Esophagus muscularis mucosa (tissue), 4 donors: ENCODE data around the gene B3GNT5. TPM values are rescaled to one million over a fixed set of nuclear protein-coding genes. Genes with fewer than 3 reads are reported as not detected.

Experiments
- DNase-seq: peaks from one replicate; pipeline ENCODE4 v3.0.0-alpha.2; 2017; ENCODE audit errors: extremely low spot score
- H3K27ac ChIP-seq, 4 donors: fragments of 200-600 bp; sonication (generic); replicated peaks in 1 of 4; 1 replicate in 3 of 4; 2 replicates in 1 of 4; pipeline ENCODE4 v1.5.1; 2016 to 2019; ENCODE audit warnings: mild to moderate bottlenecking in 1 of 4
- H3K27me3 ChIP-seq, 4 donors: fragments of 200-600 bp; sonication (generic); one replicate each; pipeline versions ENCODE4 v1.5.1 to v1.6.0; 2016 to 2019
- H3K36me3 ChIP-seq, 4 donors: fragments of 200-600 bp; sonication (generic); one replicate each; pipeline ENCODE4 v1.5.1; 2016 to 2019
- H3K4me1 ChIP-seq, 4 donors: fragments of 200-600 bp; sonication (generic); one replicate each; pipeline ENCODE4 v1.5.1; 2016 to 2019
- H3K4me3 ChIP-seq, 4 donors: fragments of 200-600 bp; sonication (generic); 1 replicate in 2 of 4; 2 replicates in 2 of 4; pipeline ENCODE4 v1.5.1; 2016 to 2019; ENCODE audit warnings: mild to moderate bottlenecking in 4 of 4, moderate library complexity in 1 of 4
- H3K9me3 ChIP-seq, 4 donors: fragments of 200-600 bp; sonication (generic); 1 replicate in 3 of 4; 2 replicates in 1 of 4; pipeline ENCODE4 v1.5.1; 2016 to 2019
- CTCF ChIP-seq, 3 experiments: fragments of 200-600 bp in 2 of 3; fragments of 450-650 bp in 1 of 3; sonication (generic) in 2 of 3; IDR thresholded peaks; one replicate each; pipeline ENCODE4 v1.5.1; 2017 to 2019; ENCODE audit warnings: antibody characterized with exemption in 3 of 3, mild to moderate bottlenecking in 2 of 3, moderate library complexity in 1 of 3
- EP300 ChIP-seq: sonication (generic); formaldehyde crosslinking; IDR thresholded peaks from one replicate; pipeline ENCODE4 v1.6.1; 2017; ENCODE audit warnings: antibody characterized with exemption
- POLR2A ChIP-seq: fragments of 450-650 bp; IDR thresholded peaks from one replicate; pipeline ENCODE4 v1.6.1; 2017; ENCODE audit warnings: antibody characterized with exemption, moderate library complexity, mild to moderate bottlenecking, low read depth
- POLR2AphosphoS5 ChIP-seq, 2 donors: sonication (generic); formaldehyde crosslinking; IDR thresholded peaks; one replicate each; pipeline ENCODE4 v1.6.1; 2017; ENCODE audit warnings: antibody characterized with exemption in 2 of 2
- WGBS: methylation state at CpG from one replicate; pipeline ENCODE4 v1.1.5; 2018; 5-methylcytosine and 5-hydroxymethylcytosine counted together
- intact Hi-C: fragments of 100-400 bp; cut with DNase I; formaldehyde crosslinking; loops from one replicate; pipeline ENCODE4 v1.15.1; 2023
- total RNA-seq, 4 donors: library from RNA; depleted of rRNA; stranded (reverse); fragments of >200 nt; gene quantifications; one replicate each; pipeline versions ENCODE4 v1.1.0 to v1.2.1, GENCODE V29; 2016

B3GNT5 gene
- total RNA-seq, 4 donors from 2014 or later, result 2.1 to 11.3 (median 5.2) TPM

- peak; percentile 93 for DNase-seq
- H3K27ac ChIP-seq, result no peak overlapping the region
- no peaks in the 10 kb centered on the region for H3K9me3 ChIP-seq
- intact Hi-C loops, result no loop called here
- H3K4me1 ChIP-seq, result peaks cover 0 to 16% (median 11%) of the 10 kb centered on the region in 4 donors
- WGBS, result 62% methylated on average over 5 of the region's 5 CpGs
- no peaks in the 10 kb centered on the region for H3K27me3 ChIP-seq
- no peaks in the 10 kb centered on the region for H3K36me3 ChIP-seq
- no peak overlapping the region for H3K4me3 ChIP-seq
- no peak for TF ChIP-seq CTCF (IDR thresholded peaks at IDR 0.05)
- TF ChIP-seq POLR2A, result no peak
- TF ChIP-seq POLR2AphosphoS5 (IDR thresholded peaks at IDR 0.05), result peak in 1 of 2 donors; percentile 35
Observed at GRCh38 chr3:183298701-183299153, 45.7 kb downstream of the B3GNT5 start.

GRCh38 chr3:183299976-183300375 is 46.9 kb downstream of the B3GNT5 start:
- Histone ChIP-seq H3K36me3 (no peaks in the 10 kb centered on the region), H3K27me3 (no peaks in the 10 kb centered on the region), H3K27ac (no peak overlapping the region), H3K4me3 (no peak overlapping the region), H3K4me1 (peaks cover 0 to 15% (median 11%) of the 10 kb centered on the region in 4 donors), H3K9me3 (no peaks in the 10 kb centered on the region)
- TF ChIP-seq EP300 (no peak), POLR2A (no peak), POLR2AphosphoS5 (IDR thresholded peaks at IDR 0.05) (no peak), CTCF (IDR thresholded peaks at IDR 0.05) (no peak)
- DNase-seq, result no peak
- 96% methylated on average over 4 of the region's 4 CpGs for WGBS
- intact Hi-C loops, result no loop called here

GRCh38 chr3:183300996-183301562 is 48.0 kb downstream of the B3GNT5 start:
- no peaks in the 10 kb centered on the region for H3K27me3 ChIP-seq
- H3K36me3 ChIP-seq, result no peaks in the 10 kb centered on the region
- DNase-seq, result no peak
- H3K27ac ChIP-seq, result no peak overlapping the region
- 85% methylated on average over 6 of the region's 6 CpGs for WGBS
- no peak overlapping the region for H3K4me3 ChIP-seq
- no peak for TF ChIP-seq CTCF (IDR thresholded peaks at IDR 0.05)
- TF ChIP-seq POLR2AphosphoS5 (IDR thresholded peaks at IDR 0.05), result no peak
- TF ChIP-seq EP300, result no peak
- TF ChIP-seq POLR2A, result no peak
- intact Hi-C loops, result no loop called here
- peaks cover 0 to 5% (median 0%) of the 10 kb centered on the region in 4 donors for H3K4me1 ChIP-seq
- no peaks in the 10 kb centered on the region for H3K9me3 ChIP-seq

- peaks cover 0 to 5% (median 0%) of the 10 kb centered on the region in 4 donors for H3K4me1 ChIP-seq
- intact Hi-C loops, result no loop called here
- no peak overlapping the region for H3K4me3 ChIP-seq
- H3K9me3 ChIP-seq, result no peaks in the 10 kb centered on the region
- H3K36me3 ChIP-seq, result no peaks in the 10 kb centered on the region
- no peak for TF ChIP-seq CTCF (IDR thresholded peaks at IDR 0.05)
- no peak for TF ChIP-seq POLR2A
- no peak for TF ChIP-seq POLR2AphosphoS5 (IDR thresholded peaks at IDR 0.05)
- TF ChIP-seq EP300, result no peak
- WGBS, result 68% methylated on average over 8 of the region's 8 CpGs
- DNase-seq, result no peak
- no peak overlapping the region for H3K27ac ChIP-seq
- no peaks in the 10 kb centered on the region for H3K27me3 ChIP-seq
Observed at GRCh38 chr3:183301937-183302580, 49.0 kb downstream of the B3GNT5 start.
